GM19468 (cell line): ENCODE results near the gene OR4D2.

Experiments
- ATAC-seq: cut with Tn5 transposase; IDR thresholded peaks from one replicate; pipeline ENCODE4 v1.9.1; 2021; ENCODE audit warnings: mild to moderate bottlenecking, moderate library complexity, moderate number of reproducible peaks; ENCODE audit not compliant: unreplicated experiment; ENCODE audit errors: extremely low read depth

OR4D2 gene

DNA sequence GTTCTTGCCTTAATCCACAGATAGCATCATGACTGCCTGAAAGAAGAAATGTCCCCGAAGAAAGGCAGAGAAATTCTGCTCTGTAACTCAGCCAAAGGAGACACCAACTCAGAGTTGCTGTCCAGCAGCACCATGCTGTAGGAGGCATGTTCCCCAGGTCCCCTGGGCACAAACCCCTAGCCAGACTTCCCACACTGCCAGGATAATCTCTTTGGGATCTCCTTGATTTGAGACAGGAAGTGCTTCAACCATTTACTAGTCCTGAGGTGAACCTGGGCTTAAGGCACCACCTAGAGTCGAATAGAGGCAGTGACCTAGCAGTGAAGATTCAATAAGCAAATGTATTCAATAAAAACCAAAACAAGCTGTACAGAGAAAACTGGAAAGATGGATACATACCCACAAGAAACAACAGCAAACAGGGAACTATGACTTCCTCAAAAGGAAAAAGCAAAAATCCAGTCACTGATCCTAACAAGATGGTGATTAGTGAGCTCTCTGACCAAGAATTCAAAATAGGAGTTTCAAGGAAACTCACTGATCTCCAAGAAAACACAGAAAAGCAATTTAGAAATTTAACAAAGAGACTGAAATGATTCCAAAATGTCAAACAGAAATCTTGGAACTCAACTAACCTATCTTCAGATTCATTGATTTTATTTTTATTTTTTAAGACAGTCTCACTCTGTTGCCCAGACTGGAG, 5.7 kb downstream of the OR4D2 start:
- ATAC-seq: no peak

GRCh38 chr17:58174871-58175270, 8.1 kb downstream of the OR4D2 start:
- no peak for ATAC-seq

- ATAC-seq: no peak
These were observed 9.4 kb downstream of the OR4D2 start for GRCh38 chr17:58176200-58176599.

DNA sequence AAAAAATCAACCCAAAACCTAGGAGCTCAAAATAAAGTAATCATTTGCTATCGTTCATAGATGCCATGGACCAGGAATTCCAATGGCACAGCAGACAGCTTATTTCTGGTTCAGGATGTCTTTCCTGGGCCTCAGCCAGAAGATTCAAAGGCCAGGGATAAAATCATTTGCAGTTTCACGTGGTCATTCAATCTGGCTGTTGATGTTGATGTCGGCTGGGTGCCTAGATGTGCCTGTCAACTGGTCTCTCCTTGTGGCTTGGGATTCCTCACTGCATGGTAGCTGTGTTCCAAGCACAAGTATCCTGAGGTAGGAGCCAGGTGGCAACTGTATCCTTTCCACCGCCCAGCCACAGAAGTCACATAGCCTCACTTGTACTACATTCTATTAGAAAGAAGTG, 15.0 kb downstream of the OR4D2 start:
- no peak for ATAC-seq

GRCh38 chr17:58183514-58183913, 16.7 kb downstream of the OR4D2 start:
- ATAC-seq: no peak

GRCh38 chr17:58184308-58184985, 17.7 kb downstream of the OR4D2 start:
- no peak for ATAC-seq

GRCh38 chr17:58184986-58185761, 18.4 kb downstream of the OR4D2 start:
- ATAC-seq: no peak

GRCh38 chr17:58186591-58186990, 19.8 kb downstream of the OR4D2 start:
- no peak for ATAC-seq

- ATAC-seq: no peak
These were observed 20.3 kb downstream of the OR4D2 start for GRCh38 chr17:58187063-58187462.

- ATAC-seq: no peak
These were observed 20.9 kb downstream of the OR4D2 start for GRCh38 chr17:58187675-58188074.

- no peak for ATAC-seq
These were observed 22.8 kb downstream of the OR4D2 start for GRCh38 chr17:58189436-58190146.

DNA sequence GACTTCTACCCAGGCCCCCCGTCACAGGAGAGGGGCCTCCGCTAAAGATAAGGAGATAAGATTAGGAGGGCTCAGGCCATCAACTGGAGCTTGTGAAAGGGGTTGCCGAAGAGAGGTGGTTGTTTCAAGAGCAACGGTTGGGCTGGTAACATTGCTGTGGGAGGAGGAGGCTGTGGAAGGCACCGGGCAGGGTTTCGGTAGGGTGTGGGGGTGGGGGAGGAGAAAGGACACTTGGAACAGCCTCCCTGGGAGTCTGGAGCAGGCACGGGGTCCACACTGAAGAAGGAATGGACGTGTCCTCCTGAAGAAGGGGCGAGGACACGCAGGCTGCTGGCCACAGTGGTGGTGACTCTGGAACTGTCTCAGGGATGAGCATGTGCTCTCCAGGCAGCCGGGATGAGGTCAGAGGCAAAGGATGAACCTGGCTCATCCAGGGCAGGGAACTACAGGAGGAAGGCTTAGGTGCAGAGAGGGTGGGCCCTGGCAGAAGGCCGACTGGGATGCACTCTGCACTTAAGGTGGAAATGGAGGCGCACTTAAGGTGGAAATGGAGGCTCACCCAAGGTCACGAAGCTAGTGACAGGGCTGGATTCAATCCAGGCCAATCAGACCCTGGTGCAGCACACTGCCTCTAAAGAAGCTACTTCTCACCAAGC, 24.6 kb downstream of the OR4D2 start:
- no peak for ATAC-seq

DNA sequence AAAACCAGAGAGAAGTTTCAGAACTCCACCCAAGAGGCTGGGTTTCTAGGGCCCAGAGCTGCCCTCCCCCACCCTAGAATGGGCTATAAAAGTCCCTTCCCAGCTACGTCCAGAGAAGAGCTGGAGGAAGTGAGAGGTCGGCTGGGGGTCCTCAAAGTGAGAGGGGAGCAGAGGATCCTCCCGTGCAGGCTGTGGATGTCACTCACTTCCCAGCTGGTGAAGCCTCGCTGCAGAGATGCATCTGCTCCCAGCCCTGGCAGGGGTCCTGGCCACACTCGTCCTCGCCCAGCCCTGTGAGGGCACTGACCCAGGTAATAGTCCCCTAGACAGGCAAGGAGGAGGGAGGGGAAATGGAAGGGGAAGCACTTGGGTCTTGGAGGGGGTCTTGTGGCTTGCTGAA, 25.8 kb downstream of the OR4D2 start, which contains the start of gene EPX:
Gene EPX, plus strand, starts transcription at position 115 of the 400 bp plus-strand sequence. Its CDS starts 121 bp downstream, at position 236.
- no peak for ATAC-seq

DNA sequence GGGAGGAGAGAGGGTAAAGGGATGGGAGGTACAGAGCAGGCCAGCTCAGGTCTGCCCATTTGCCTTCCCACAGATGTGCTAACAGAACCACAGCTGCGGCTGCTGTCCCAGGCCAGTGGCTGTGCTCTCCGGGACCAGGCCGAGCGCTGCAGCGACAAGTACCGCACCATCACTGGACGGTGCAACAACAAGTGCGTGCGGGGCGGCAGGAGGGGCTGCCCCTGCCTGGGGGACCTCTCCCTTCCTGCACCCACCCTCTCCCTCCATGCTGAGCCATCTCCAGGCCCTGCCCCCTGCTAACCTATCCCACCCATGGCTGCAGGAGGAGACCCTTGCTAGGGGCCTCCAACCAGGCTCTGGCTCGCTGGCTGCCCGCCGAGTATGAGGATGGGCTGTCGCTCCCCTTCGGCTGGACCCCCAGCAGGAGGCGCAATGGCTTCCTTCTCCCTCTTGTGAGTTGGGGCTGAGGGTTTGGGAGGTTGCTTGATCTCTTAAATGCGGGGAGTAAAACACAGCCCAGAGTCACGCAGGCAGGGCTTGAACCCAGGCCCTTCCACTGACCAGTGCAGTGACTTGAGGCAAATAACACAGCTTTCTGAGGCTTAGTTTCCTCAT, 27.0 kb downstream of the OR4D2 start:
- no peak for ATAC-seq

DNA sequence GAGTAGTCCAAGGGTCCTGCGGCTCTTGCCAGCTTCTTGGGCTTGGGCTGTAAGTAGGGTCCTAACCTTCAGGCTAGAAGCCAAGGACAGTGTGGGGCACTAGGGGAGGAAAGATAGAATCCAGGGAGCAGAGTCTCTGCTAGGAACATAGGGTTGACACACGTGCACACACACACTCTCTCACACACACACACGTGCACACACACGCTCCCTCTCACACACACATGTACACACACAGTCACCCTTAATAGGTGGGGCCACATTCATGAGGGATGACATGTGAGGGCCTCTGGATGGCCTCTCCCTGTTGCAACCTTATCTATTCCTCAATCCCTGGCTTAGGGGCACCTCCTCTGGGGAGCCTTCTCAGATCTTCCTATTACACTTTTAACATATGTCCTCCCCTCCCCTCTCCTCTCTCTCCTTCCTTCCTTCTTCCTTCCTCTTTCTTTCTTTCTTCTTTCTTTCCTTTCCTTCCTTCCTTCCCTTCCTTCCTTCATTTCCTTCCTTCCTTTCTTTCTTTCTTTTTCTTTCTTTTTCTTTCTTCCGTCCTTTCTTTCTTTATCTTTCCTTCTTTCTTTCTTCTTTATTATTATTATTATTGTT, 28.8 kb downstream of the OR4D2 start:
- ATAC-seq: no peak

DNA sequence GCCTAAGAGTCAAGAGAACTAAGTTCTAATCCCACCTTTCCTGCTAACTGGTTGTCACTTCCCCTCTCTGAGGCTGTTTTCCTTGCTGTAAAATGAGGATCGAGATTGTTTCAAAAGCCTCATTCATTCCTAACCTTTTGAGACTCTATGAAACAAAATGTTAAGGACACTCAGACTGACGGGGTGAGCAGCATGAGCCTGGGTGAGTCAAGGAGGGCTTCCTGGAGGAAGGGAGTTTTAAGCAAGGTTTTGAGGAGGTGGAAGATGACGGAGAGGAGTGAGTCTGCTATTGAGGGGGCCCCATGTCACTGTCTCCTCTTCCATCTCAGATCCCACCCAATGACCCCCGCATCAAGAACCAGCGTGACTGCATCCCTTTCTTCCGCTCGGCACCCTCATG, 29.8 kb downstream of the OR4D2 start:
- no peak for ATAC-seq

DNA sequence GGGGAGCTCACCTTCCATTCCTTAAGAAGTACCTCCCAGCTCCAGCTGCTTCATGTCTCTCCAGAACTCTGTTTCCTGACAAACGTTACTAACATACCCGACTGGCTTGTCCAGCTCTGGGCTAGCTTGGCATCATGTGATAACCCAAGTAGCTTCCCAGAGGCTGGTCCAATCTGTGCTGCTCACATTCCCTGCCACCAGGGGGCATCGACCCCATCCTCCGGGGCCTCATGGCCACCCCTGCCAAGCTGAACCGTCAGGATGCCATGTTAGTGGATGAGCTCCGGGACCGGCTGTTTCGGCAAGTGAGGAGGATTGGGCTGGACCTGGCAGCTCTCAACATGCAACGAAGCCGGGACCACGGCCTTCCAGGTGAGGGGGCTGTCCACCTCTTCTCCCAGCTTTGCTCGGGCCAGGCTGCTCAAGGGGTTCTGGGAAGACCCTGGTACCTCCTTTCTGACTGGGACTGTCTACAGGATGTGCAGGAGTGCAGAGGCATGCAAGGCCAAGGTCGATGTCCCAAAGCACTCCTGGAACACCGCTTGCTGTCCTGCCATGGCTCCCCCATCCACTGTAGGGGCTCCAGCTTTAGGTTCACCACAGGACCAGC, 33.3 kb downstream of the OR4D2 start:
- ATAC-seq: no peak

DNA sequence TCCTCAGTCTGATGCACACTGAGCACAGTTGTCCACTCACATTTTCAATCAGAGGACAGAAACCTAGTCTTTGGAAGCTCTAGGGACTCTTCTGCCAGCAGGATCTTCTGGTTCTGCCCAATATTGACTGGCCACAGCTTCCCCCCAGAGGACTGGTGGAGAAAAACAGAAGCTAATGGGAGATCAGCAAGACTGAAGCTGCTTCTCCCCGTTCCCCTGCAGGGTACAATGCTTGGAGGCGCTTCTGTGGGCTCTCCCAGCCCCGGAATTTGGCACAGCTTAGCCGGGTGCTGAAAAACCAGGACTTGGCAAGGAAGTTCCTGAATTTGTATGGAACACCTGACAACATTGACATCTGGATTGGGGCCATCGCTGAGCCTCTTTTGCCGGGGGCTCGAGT, 36.1 kb downstream of the OR4D2 start:
- ATAC-seq: no peak

DNA sequence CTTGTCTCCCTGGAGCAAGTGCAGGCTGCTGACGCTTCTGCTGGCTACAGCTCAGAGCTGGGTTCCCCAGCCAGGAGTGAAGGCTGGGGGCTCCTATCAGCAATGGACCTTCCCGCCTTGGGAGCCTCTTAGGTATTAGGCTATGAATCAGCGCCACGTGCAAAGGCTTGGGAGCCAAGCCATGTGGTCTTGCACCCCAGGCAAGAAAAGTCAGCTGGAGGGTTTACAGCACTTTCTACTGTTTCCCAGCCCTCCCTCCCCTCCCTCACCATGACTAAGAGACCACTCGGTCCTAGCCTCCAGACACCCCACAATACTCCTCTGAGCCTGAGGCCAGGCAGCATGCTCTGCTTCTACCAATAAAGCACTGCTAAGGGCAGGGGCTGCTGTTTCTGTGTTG, 38.0 kb downstream of the OR4D2 start:
- no peak for ATAC-seq
